Trophoblast cell (in vitro differentiated cells and primary cell): Measurements from ENCODE around the gene OGFOD3. TPM values are rescaled to one million over a fixed set of nuclear protein-coding genes. Genes with fewer than 3 reads are reported as not detected.

Source experiments
- DNase-seq, 2 donors: peaks; one replicate each; pipeline ENCODE4 v3.0.0-alpha.2; 2016
- H2AFZ ChIP-seq: 2 replicates; pipeline ENCODE4 v1.6.1; 2013; ENCODE audit warnings: low read length, moderate library complexity, mild to moderate bottlenecking; ENCODE audit not compliant: insufficient read depth, poor library complexity
- H2AK5ac ChIP-seq: 2 replicates; pipeline ENCODE4 v1.6.1; 2013; ENCODE audit warnings: mild to moderate bottlenecking, low read length
- H2BK120ac ChIP-seq: 2 replicates; pipeline ENCODE4 v1.6.1; 2013; ENCODE audit warnings: low read length, mild to moderate bottlenecking, moderate library complexity; ENCODE audit not compliant: insufficient read depth, poor library complexity
- H2BK12ac ChIP-seq: 2 replicates; pipeline ENCODE4 v1.6.1; 2013; ENCODE audit warnings: mild to moderate bottlenecking, low read length, moderate library complexity
- H2BK5ac ChIP-seq: 2 replicates; pipeline ENCODE4 v1.6.1; 2013; ENCODE audit warnings: low read length, low read depth, moderate library complexity, mild to moderate bottlenecking; ENCODE audit not compliant: poor library complexity
- H3K14ac ChIP-seq: 2 replicates; pipeline ENCODE4 v1.6.1; 2013; ENCODE audit warnings: mild to moderate bottlenecking, low read length
- H3K18ac ChIP-seq: 2 replicates; pipeline ENCODE4 v1.6.1; 2013; ENCODE audit warnings: mild to moderate bottlenecking, low read length
- H3K23ac ChIP-seq: 2 replicates; pipeline ENCODE4 v1.6.1; 2013; ENCODE audit warnings: low read length
- H3K27ac ChIP-seq: 2 replicates; pipeline ENCODE4 v1.5.1; 2013; ENCODE audit warnings: low read depth, mild to moderate bottlenecking, inconsistent platforms, low read length, moderate library complexity
- H3K27me3 ChIP-seq: 2 replicates; pipeline ENCODE4 v1.6.1; 2013; ENCODE audit warnings: inconsistent platforms, mild to moderate bottlenecking, low read length, moderate library complexity; ENCODE audit not compliant: insufficient read depth
- H3K36me3 ChIP-seq, 2 experiments: 1 replicate in 1 of 2; 2 replicates in 1 of 2; pipeline ENCODE4 v1.6.1; 2013; ENCODE audit warnings: low read length in 2 of 2, mild to moderate bottlenecking in 2 of 2, moderate library complexity in 1 of 2; ENCODE audit not compliant: insufficient read depth in 2 of 2, control insufficient read depth in 1 of 2
- H3K4ac ChIP-seq: 2 replicates; pipeline ENCODE4 v1.6.1; 2013; ENCODE audit warnings: low read depth, mild to moderate bottlenecking, low read length, moderate library complexity
- H3K4me1 ChIP-seq, 2 experiments: 1 replicate in 1 of 2; 2 replicates in 1 of 2; pipeline ENCODE4 v1.6.1; 2013; ENCODE audit warnings: low read length in 2 of 2, mild to moderate bottlenecking in 2 of 2, moderate library complexity in 1 of 2; ENCODE audit not compliant: insufficient read depth in 2 of 2, control insufficient read depth in 1 of 2
- H3K4me2 ChIP-seq: 2 replicates; pipeline ENCODE4 v1.6.1; 2013; ENCODE audit warnings: inconsistent platforms, mild to moderate bottlenecking, low read length, moderate library complexity
- H3K4me3 ChIP-seq: 2 replicates; pipeline ENCODE4 v1.5.1; 2013; ENCODE audit warnings: mild to moderate bottlenecking, low read depth, low read length, inconsistent platforms
- H3K79me1 ChIP-seq: one replicate; pipeline ENCODE4 v1.6.1; 2013; ENCODE audit warnings: low read length
- H3K79me2 ChIP-seq: 2 replicates; pipeline ENCODE4 v1.6.1; 2013; ENCODE audit warnings: low read length, mild to moderate bottlenecking; ENCODE audit not compliant: control insufficient read depth, insufficient read depth, poor library complexity
- H3K9ac ChIP-seq: 2 replicates; pipeline ENCODE4 v1.6.1; 2013; ENCODE audit warnings: mild to moderate bottlenecking, low read length
- H3K9me3 ChIP-seq: 2 replicates; pipeline ENCODE4 v1.6.1; 2013; ENCODE audit warnings: low read depth, mild to moderate bottlenecking, control low read depth, inconsistent platforms, low read length; ENCODE audit not compliant: insufficient read depth
- H4K12ac ChIP-seq: 2 replicates; pipeline ENCODE4 v1.6.1; 2013; ENCODE audit warnings: low read depth, mild to moderate bottlenecking, low read length, moderate library complexity
- H4K8ac ChIP-seq: 2 replicates; pipeline ENCODE4 v1.6.1; 2013; ENCODE audit warnings: low read depth, mild to moderate bottlenecking, low read length, moderate library complexity
- H4K91ac ChIP-seq: one replicate; pipeline ENCODE4 v1.6.1; 2013; ENCODE audit warnings: low read depth, mild to moderate bottlenecking, low read length, moderate library complexity
- WGBS: extraction: QIAGEN DNeasy Blood & Tissue Kit; methylation state at CpG from one replicate; pipeline ENCODE4 v1.1.7; 2013; ENCODE audit warnings: missing lambda C conversion rate; ENCODE audit not compliant: insufficient read length, insufficient coverage; ENCODE audit errors: extremely low coverage; 5-methylcytosine and 5-hydroxymethylcytosine counted together
- polyA plus RNA-seq: library from polyadenylated mRNA; stranded (reverse); fragments of 200-250 nt; gene quantifications from 2 replicates; pipeline ENCODE4 v1.2.3, GENCODE V29; 2013

OGFOD3 gene
- 10.2 TPM in 2 replicates for polyA plus RNA-seq

- peak within 1 kb of the TSS; percentile 90 for H4K12ac ChIP-seq
- no peak within 1 kb of the TSS for H2AK5ac ChIP-seq
- peak within 1 kb of the TSS; percentile 98 for H3K14ac ChIP-seq
- H3K79me2 ChIP-seq, result peaks cover 3% of the 10 kb centered on the region
- H2BK5ac ChIP-seq, result peak within 1 kb of the TSS; percentile 93
- peak within 1 kb of the TSS; percentile 84 for H2BK120ac ChIP-seq
- peak within 1 kb of the TSS; percentile 99 for H3K9ac ChIP-seq
- H3K23ac ChIP-seq, result no peak within 1 kb of the TSS
- H2BK12ac ChIP-seq, result no peak within 1 kb of the TSS
- H4K8ac ChIP-seq, result peak within 1 kb of the TSS; percentile 100
- H3K79me1 ChIP-seq, result peaks cover 6% of the 10 kb centered on the region
- WGBS, result no CpG with 5 or more reads among the region's 108 CpGs
- H3K4me3 ChIP-seq, result peak within 1 kb of the TSS; percentile 100
- DNase-seq, result peak; percentile 78 to 92
- peak within 1 kb of the TSS; percentile 97 for H4K91ac ChIP-seq
- peak within 1 kb of the TSS; percentile 95 for H2AFZ ChIP-seq
- H3K18ac ChIP-seq, result peak within 1 kb of the TSS; percentile 100
- H3K27me3 ChIP-seq, result no peaks in the 10 kb centered on the region
- peak within 1 kb of the TSS; percentile 29 for H3K4ac ChIP-seq
- H3K4me1 ChIP-seq, result peaks cover 3 to 4% of the 10 kb centered on the region in 2 experiments
- peak within 1 kb of the TSS; percentile 100 for H3K4me2 ChIP-seq
- peaks cover 0 to 6% of the 10 kb centered on the region in 2 experiments for H3K36me3 ChIP-seq
- H3K9me3 ChIP-seq, result peaks cover 5% of the 10 kb centered on the region
- peak within 1 kb of the TSS; percentile 65 for H3K27ac ChIP-seq
Measured at GRCh38 chr17:82418001-82418986, at the start of gene OGFOD3, which contains the start of gene HEXD. OGFOD3 (minus strand) TSS chr17:82418586; CDS start chr17:82418485, 101 bp downstream. HEXD (plus strand) TSS chr17:82418347; CDS start chr17:82419800, 1,453 bp downstream.

- H3K27me3 ChIP-seq, result no peaks in the 10 kb centered on the region
- H3K79me2 ChIP-seq, result no peaks in the 10 kb centered on the region
- peaks cover 47 to 54% of the 10 kb centered on the region in 2 experiments for H3K36me3 ChIP-seq
- no peak overlapping the region for H2BK120ac ChIP-seq
- no CpG with 5 or more reads among the region's 7 CpGs for WGBS
- H3K9me3 ChIP-seq, result peaks cover 2% of the 10 kb centered on the region
- H4K8ac ChIP-seq, result no peak overlapping the region
- H3K9ac ChIP-seq, result no peak overlapping the region
- H3K23ac ChIP-seq, result no peak overlapping the region
- no peak overlapping the region for H2AK5ac ChIP-seq
- no peak overlapping the region for H3K4ac ChIP-seq
- no peaks in the 10 kb centered on the region for H3K4me1 ChIP-seq
- DNase-seq, result no peak
- no peak overlapping the region for H3K18ac ChIP-seq
- H3K4me2 ChIP-seq, result no peak overlapping the region
- no peak overlapping the region for H2BK12ac ChIP-seq
- H3K14ac ChIP-seq, result no peak overlapping the region
- no peak overlapping the region for H2BK5ac ChIP-seq
- H3K27ac ChIP-seq, result no peak overlapping the region
- no peak overlapping the region for H3K4me3 ChIP-seq
- no peak overlapping the region for H2AFZ ChIP-seq
- no peak overlapping the region for H4K91ac ChIP-seq
- no peak overlapping the region for H4K12ac ChIP-seq
- H3K79me1 ChIP-seq, result no peaks in the 10 kb centered on the region
Measured at GRCh38 chr17:82465023-82465603, 46.7 kb upstream of the OGFOD3 start.

GRCh38 chr17:82464567-82464929 is 46.2 kb upstream of the OGFOD3 start:
- H4K91ac ChIP-seq, result no peak overlapping the region
- H3K79me1 ChIP-seq, result no peaks in the 10 kb centered on the region
- H3K27me3 ChIP-seq, result no peaks in the 10 kb centered on the region
- H2BK5ac ChIP-seq, result no peak overlapping the region
- H3K14ac ChIP-seq, result no peak overlapping the region
- H3K36me3 ChIP-seq, result peaks cover 43 to 54% of the 10 kb centered on the region in 2 experiments
- no peak overlapping the region for H3K27ac ChIP-seq
- no peak overlapping the region for H4K12ac ChIP-seq
- H2BK12ac ChIP-seq, result no peak overlapping the region
- no peak overlapping the region for H3K18ac ChIP-seq
- no peak for DNase-seq
- no peaks in the 10 kb centered on the region for H3K9me3 ChIP-seq
- H3K9ac ChIP-seq, result no peak overlapping the region
- no peaks in the 10 kb centered on the region for H3K79me2 ChIP-seq
- H2AFZ ChIP-seq, result no peak overlapping the region
- no peak overlapping the region for H3K4me2 ChIP-seq
- H3K4me1 ChIP-seq, result no peaks in the 10 kb centered on the region
- WGBS, result no CpG with 5 or more reads among the region's 11 CpGs
- no peak overlapping the region for H3K23ac ChIP-seq
- no peak overlapping the region for H2BK120ac ChIP-seq
- H4K8ac ChIP-seq, result no peak overlapping the region
- H3K4me3 ChIP-seq, result no peak overlapping the region
- H3K4ac ChIP-seq, result no peak overlapping the region
- H2AK5ac ChIP-seq, result no peak overlapping the region

- no peaks in the 10 kb centered on the region for H3K27me3 ChIP-seq
- WGBS, result no CpG with 5 or more reads among the region's 7 CpGs
Measured at GRCh38 chr17:82463925-82464566, 45.7 kb upstream of the OGFOD3 start.

More at GRCh38 chr17:82463925-82464566, 45.7 kb upstream of the OGFOD3 start:
- Histone ChIP-seq H3K18ac (no peak overlapping the region), H4K91ac (no peak overlapping the region), H3K9ac (no peak overlapping the region), H3K4me3 (no peak overlapping the region), H2BK12ac (no peak overlapping the region), H3K14ac (no peak overlapping the region), H4K12ac (no peak overlapping the region), H3K4ac (no peak overlapping the region), H2AFZ (no peak overlapping the region), H4K8ac (no peak overlapping the region), H3K79me1 (no peaks in the 10 kb centered on the region), H3K9me3 (no peaks in the 10 kb centered on the region), H3K23ac (no peak overlapping the region), H3K4me1 (peaks cover 2 to 4% of the 10 kb centered on the region in 2 experiments), H3K4me2 (no peak overlapping the region), H2BK5ac (no peak overlapping the region), H2BK120ac (no peak overlapping the region), H3K79me2 (peaks cover 2% of the 10 kb centered on the region), H2AK5ac (no peak overlapping the region), H3K36me3 (peaks cover 43 to 51% of the 10 kb centered on the region in 2 experiments), H3K27ac (no peak overlapping the region)
- DNase-seq, result no peak
